Body of pancreas (tissue), 4 donors: ENCODE results near the gene NCR2. TPM values are rescaled to one million over a fixed set of nuclear protein-coding genes. Genes with fewer than 3 reads are reported as not detected.

Experiments used
- ATAC-seq: fragments of 150-250 bp; one replicate; pipeline ENCODE4 v1.9.1; 2016
- DNase-seq, 4 donors: peaks; one replicate each; pipeline ENCODE4 v3.0.0-alpha.2; 2019
- H3K27ac ChIP-seq, 4 donors: fragments of 200-600 bp; sonication (generic); 1 replicate in 3 of 4; 2 replicates in 1 of 4; pipeline versions ENCODE4 v1.5.1 to v1.6.1; 2016 to 2019; ENCODE audit warnings: mild to moderate bottlenecking in 1 of 4, mixed read lengths in 1 of 4, moderate library complexity in 1 of 4
- H3K27me3 ChIP-seq, 2 donors: fragments of 200-600 bp; sonication (generic); one replicate each; pipeline ENCODE4 v1.6.0; 2016; ENCODE audit warnings: mild to moderate bottlenecking in 1 of 2
- H3K36me3 ChIP-seq, 2 donors: fragments of 200-600 bp; sonication (generic); replicated peaks in 1 of 2; 2 replicates each; pipeline ENCODE4 v1.5.1; 2016; ENCODE audit warnings: low read depth in 2 of 2; ENCODE audit not compliant: insufficient read depth in 1 of 2
- H3K4me1 ChIP-seq: fragments of 200-600 bp; sonication (generic); one replicate; pipeline ENCODE4 v1.6.0; 2016
- H3K4me3 ChIP-seq, 2 donors: fragments of 200-600 bp; sonication (generic); 1 replicate in 1 of 2; 2 replicates in 1 of 2; pipeline ENCODE4 v1.5.1; 2016 to 2019
- H3K9me3 ChIP-seq, 3 donors: fragments of 200-600 bp; sonication (generic); 1 replicate in 2 of 3; 2 replicates in 1 of 3; pipeline ENCODE4 v1.5.1; 2016
- POLR2A ChIP-seq, 3 donors: fragments of 450-650 bp; IDR thresholded peaks; one replicate each; pipeline ENCODE4 v1.6.1; 2016; ENCODE audit warnings: antibody characterized with exemption in 3 of 3, mild to moderate bottlenecking in 2 of 3
- WGBS, 2 donors: methylation state at CpG; one replicate each; pipeline ENCODE4 v1.1.5; 2017; 5-methylcytosine and 5-hydroxymethylcytosine counted together
- intact Hi-C: fragments of 100-400 bp; cut with DNase I; formaldehyde crosslinking; loops from one replicate; pipeline ENCODE4 v1.15.1; 2023
- total RNA-seq, 2 donors: library from RNA; depleted of rRNA; stranded (reverse); fragments of >200 nt; gene quantifications; one replicate each; pipeline ENCODE4 v1.1.0, GENCODE V29; 2016
- TF ChIP-seq, protein P1 (sequence below), 7 experiments: fragments of 450-650 bp in 4 of 7; fragments of 200-600 bp in 3 of 7; sonication (generic) in 3 of 7; IDR thresholded peaks; one replicate each; pipeline ENCODE4 v1.5.1; 2016 to 2019; ENCODE audit warnings: antibody characterized with exemption in 7 of 7

The NCR2 gene
- total RNA-seq, 2 donors from 2014 or later: not detected

DNA sequence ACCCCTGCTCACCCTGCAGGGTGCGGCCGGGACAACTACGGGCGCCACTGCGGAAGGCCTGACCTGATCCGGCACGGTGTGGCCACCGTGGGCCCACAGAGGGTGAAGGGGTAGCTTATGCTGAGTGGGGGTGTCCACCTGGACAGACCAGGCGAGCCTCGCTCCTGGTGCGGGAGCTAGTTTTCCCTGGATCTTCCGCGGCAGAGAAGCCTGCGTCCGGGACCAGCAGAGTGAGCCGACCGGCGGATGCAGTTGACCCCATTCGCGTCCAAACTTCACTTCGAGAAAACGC lies 38.2 kb downstream of the NCR2 start:
- ATAC-seq (no peak), DNase-seq (no peak)
- TF ChIP-seq, protein P1, sequence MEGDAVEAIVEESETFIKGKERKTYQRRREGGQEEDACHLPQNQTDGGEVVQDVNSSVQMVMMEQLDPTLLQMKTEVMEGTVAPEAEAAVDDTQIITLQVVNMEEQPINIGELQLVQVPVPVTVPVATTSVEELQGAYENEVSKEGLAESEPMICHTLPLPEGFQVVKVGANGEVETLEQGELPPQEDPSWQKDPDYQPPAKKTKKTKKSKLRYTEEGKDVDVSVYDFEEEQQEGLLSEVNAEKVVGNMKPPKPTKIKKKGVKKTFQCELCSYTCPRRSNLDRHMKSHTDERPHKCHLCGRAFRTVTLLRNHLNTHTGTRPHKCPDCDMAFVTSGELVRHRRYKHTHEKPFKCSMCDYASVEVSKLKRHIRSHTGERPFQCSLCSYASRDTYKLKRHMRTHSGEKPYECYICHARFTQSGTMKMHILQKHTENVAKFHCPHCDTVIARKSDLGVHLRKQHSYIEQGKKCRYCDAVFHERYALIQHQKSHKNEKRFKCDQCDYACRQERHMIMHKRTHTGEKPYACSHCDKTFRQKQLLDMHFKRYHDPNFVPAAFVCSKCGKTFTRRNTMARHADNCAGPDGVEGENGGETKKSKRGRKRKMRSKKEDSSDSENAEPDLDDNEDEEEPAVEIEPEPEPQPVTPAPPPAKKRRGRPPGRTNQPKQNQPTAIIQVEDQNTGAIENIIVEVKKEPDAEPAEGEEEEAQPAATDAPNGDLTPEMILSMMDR (IDR thresholded peaks at IDR 0.05): no peak
- no peak for TF ChIP-seq POLR2A (IDR thresholded peaks at IDR 0.05)
- Histone ChIP-seq H3K4me1 (peaks cover 46% of the 10 kb centered on the region), H3K9me3 (no peaks in the 10 kb centered on the region), H3K4me3 (no peak overlapping the region), H3K27ac (no peak overlapping the region), H3K36me3 (no peaks in the 10 kb centered on the region), H3K27me3 (peaks cover 0 to 30% of the 10 kb centered on the region in 2 donors)
- intact Hi-C loops: loop anchor here (5.0 kb wide), 2 partner anchors 224 to 304 kb away; no protein-coding TSS in a partner anchor
- WGBS, 2 donors: 6 to 10% methylated on average over 6 to 22 of the region's 22 CpGs

DNA sequence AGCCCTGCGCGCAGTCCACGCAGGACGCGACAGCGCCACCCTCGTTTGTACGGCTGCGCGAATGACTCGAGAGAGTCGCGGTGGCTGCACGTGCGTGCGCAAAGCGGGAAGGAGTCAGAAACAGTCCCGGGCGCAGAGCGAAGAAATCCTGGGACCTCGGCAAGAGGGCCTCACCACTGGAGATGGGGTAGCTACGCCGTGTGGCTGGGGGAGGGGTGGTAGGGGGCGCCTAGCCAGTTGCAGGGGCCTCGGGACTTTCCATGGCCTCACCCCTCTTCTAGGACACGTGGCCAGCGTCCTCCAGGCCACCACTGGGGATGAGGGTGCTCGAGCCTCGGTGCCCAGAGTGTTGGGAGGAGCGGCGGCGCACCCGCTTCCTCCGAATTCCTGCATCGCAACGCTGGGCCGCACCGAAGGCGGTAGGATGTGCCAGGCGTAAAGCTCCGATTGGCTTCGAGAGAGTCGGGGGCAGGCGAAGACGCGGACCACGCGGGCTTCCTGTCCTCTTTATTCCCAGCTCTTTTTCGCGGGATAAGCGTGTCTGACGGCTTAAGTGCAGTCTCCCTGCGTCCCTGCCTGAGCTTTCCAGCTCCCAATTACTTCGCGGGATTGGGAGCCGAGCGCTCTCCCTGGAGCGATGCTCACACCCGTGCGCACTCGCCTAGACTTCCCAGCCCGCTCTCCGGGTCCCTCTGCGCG lies 38.7 kb downstream of the NCR2 start:
- peaks cover 44% of the 10 kb centered on the region for H3K4me1 ChIP-seq
- TF ChIP-seq POLR2A (IDR thresholded peaks at IDR 0.05): no peak
- TF ChIP-seq, protein P1 (IDR thresholded peaks at IDR 0.05): no peak
- peaks cover 0 to 30% of the 10 kb centered on the region in 2 donors for H3K27me3 ChIP-seq
- H3K27ac ChIP-seq: no peak overlapping the region
- DNase-seq: no peak
- no peak for ATAC-seq
- intact Hi-C loops: loop anchor here (5.0 kb wide), 2 partner anchors 223 to 303 kb away; no protein-coding TSS in a partner anchor
- H3K36me3 ChIP-seq: no peaks in the 10 kb centered on the region
- no peaks in the 10 kb centered on the region for H3K9me3 ChIP-seq
- 2 to 6% methylated on average over 16 to 64 of the region's 65 CpGs for WGBS, 2 donors
- H3K4me3 ChIP-seq: no peak overlapping the region

DNA sequence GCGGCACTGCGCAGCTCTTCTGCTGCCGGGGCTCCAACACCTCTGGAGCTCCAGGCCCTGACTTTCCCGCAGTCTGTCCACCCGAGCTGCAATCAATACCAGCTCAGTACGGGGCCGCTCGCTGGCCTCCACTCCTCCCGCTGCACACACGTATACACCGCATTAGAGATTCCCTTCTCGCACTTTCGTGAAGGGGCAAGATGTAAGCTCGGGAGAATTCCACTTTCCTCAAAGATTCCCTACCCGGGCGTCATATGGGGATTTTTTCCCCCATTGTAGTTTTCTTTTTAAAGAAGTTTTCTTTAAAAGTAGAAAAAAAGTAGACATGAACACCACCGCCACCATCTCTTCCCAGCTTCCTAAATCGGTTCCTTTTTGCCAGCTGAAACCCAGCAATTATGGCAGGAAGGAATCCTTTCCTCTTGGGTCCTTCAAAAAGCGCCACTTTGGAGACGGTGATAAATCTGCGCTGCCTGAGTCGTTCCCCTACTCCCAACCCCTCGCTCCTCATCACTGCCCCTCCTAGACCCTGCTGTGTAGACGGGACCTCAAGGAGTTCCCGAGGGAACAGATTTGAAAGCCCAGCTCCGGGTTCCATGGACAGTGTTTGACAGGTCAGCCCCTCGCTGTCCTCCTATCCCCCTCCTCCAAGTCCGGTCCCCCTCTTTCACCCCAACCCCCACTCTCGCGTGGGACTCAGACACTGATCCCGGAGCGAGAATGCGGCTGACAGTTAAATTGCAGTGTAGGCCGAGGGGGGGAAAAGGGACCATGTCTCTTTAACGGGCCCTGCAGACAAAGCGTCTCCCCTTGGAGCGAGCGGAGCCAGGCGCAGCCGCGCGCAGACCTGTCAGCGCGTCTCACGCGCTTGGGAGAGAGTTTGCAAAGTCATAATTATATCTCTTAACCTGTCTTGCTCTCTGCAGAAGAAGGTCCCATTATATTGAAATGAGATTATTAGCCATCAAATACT lies 39.5 kb downstream of the NCR2 start:
- Histone ChIP-seq H3K27me3 (peaks cover 0 to 30% of the 10 kb centered on the region in 2 donors), H3K4me1 (peaks cover 41% of the 10 kb centered on the region), H3K4me3 (no peak overlapping the region), H3K36me3 (no peaks in the 10 kb centered on the region), H3K27ac (no peak overlapping the region), H3K9me3 (no peaks in the 10 kb centered on the region)
- DNase-seq (no peak), ATAC-seq (no peak)
- TF ChIP-seq POLR2A (IDR thresholded peaks at IDR 0.05): no peak
- TF ChIP-seq, protein P1 (IDR thresholded peaks at IDR 0.05): no peak
- WGBS, 2 donors: 5 to 8% methylated on average over 43 to 46 of the region's 46 CpGs
- intact Hi-C loops: loop anchor here (5.0 kb wide), 2 partner anchors 222 to 302 kb away; no protein-coding TSS in a partner anchor

DNA sequence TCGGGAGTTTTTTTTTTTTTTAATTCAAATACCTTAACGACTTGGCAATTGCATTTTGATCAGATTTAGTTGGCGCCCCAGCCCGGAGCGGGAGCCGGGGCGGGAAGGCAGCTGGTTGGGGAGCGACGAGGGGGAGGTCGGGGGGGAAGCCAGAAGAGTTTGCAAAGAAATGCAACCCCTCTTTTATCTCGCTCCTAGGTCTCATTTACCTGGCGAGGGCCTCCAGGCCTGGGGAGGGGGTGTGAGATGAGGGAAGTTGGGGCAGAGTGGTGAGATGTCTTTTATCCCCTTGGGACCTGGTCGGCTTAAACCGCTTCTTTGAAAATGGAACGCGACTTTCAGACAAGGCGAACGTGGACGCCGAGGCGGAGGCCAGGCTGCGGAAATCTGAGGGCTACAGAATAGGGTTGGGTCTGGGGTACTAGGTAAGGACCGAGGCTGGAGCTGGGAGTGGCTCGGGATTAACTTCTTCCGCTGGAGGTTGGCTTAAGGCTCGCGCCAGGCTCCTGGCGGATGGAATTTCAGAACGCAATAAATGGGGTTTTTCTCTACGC lies 40.3 kb downstream of the NCR2 start:
- peaks cover 0 to 30% of the 10 kb centered on the region in 2 donors for H3K27me3 ChIP-seq
- H3K27ac ChIP-seq: no peak overlapping the region
- 10 to 26% methylated on average over 14 to 30 of the region's 30 CpGs for WGBS, 2 donors
- no peak overlapping the region for H3K4me3 ChIP-seq
- no peak for TF ChIP-seq POLR2A (IDR thresholded peaks at IDR 0.05)
- TF ChIP-seq, protein P1 (IDR thresholded peaks at IDR 0.05): no peak
- intact Hi-C loops: no loop called here
- ATAC-seq: no peak
- DNase-seq: no peak
- H3K36me3 ChIP-seq: no peaks in the 10 kb centered on the region
- no peaks in the 10 kb centered on the region for H3K9me3 ChIP-seq
- peaks cover 41% of the 10 kb centered on the region for H3K4me1 ChIP-seq
